OCI-LY7 (cell line): ENCODE results near the gene GSDME.

ENCODE experiments used
- EZH2phosphoT487 ChIP-seq: fragments of 200-600 bp; sonication (generic); IDR thresholded peaks from 2 replicates; pipeline ENCODE4 v1.6.1; 2018; ENCODE audit warnings: low read depth, borderline replicate concordance, mild to moderate bottlenecking, mixed run types, antibody characterized with exemption, low read length, moderate library complexity, mixed read lengths
- TF ChIP-seq, protein P1 (sequence below): fragments of 200-600 bp; sonication (generic); conservative IDR thresholded peaks from 2 replicates; pipeline ENCODE4 v1.5.1; 2014; ENCODE audit warnings: mild to moderate bottlenecking, antibody characterized with exemption, low read length, moderate library complexity, mixed read lengths

DNA sequence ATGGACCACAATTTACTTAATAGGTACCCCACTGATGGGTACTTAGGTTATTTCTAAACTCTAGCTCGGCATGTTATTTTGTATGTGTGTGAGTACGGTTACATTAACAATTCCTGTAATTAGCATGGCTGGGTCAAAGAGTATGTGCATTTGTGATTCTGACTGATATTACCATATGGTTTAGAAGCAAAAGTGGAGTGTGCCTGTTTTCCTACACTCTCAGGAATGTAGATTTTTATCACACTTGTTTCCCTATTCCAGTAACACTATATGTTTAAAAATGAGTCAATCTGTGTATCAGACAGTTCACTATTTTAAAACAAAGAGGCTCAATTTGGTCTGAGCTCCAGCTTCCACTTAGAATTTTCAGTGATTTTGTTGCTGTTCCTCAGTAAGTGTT lies 44.6 kb upstream of the GSDME start:
- TF ChIP-seq, protein P1, sequence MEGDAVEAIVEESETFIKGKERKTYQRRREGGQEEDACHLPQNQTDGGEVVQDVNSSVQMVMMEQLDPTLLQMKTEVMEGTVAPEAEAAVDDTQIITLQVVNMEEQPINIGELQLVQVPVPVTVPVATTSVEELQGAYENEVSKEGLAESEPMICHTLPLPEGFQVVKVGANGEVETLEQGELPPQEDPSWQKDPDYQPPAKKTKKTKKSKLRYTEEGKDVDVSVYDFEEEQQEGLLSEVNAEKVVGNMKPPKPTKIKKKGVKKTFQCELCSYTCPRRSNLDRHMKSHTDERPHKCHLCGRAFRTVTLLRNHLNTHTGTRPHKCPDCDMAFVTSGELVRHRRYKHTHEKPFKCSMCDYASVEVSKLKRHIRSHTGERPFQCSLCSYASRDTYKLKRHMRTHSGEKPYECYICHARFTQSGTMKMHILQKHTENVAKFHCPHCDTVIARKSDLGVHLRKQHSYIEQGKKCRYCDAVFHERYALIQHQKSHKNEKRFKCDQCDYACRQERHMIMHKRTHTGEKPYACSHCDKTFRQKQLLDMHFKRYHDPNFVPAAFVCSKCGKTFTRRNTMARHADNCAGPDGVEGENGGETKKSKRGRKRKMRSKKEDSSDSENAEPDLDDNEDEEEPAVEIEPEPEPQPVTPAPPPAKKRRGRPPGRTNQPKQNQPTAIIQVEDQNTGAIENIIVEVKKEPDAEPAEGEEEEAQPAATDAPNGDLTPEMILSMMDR: no peak
- no peak for TF ChIP-seq EZH2phosphoT487
